Thymus (tissue), 11 donors: ENCODE measurements around the gene GCNT2. TPM values are rescaled to one million over a fixed set of nuclear protein-coding genes. Genes with fewer than 3 reads are reported as not detected.
"Not testable (repeated sequence)": the region's sequence is repeated elsewhere in the genome, so short reads cannot be mapped to it uniquely, and the experiment has no call there.

Source experiments
- DNase-seq, 9 donors: peaks; one replicate each; pipeline ENCODE4 v3.0.0-alpha.2; 2013; ENCODE audit warnings: low spot score in 9 of 9, low read depth in 6 of 9, missing footprints in 1 of 9
- H3K27ac ChIP-seq, 2 donors: one replicate each; pipeline ENCODE4 v1.5.1; 2013; ENCODE audit warnings: control low read depth in 1 of 2, low read depth in 1 of 2, low read length in 1 of 2, mild to moderate bottlenecking in 1 of 2, moderate library complexity in 1 of 2
- H3K27me3 ChIP-seq, 2 donors: one replicate each; pipeline ENCODE4 v1.5.1; 2013; ENCODE audit warnings: low read length in 1 of 2; ENCODE audit not compliant: control insufficient read depth in 2 of 2, insufficient read depth in 1 of 2
- H3K36me3 ChIP-seq, 2 donors: one replicate each; pipeline ENCODE4 v1.5.1; 2013; ENCODE audit warnings: low read length in 1 of 2, mild to moderate bottlenecking in 1 of 2, moderate library complexity in 1 of 2; ENCODE audit not compliant: control insufficient read depth in 2 of 2, insufficient read depth in 2 of 2
- H3K4me1 ChIP-seq, 2 donors: one replicate each; pipeline ENCODE4 v1.5.1; 2013; ENCODE audit warnings: low read length in 2 of 2; ENCODE audit not compliant: control insufficient read depth in 2 of 2, insufficient read depth in 2 of 2
- H3K4me3 ChIP-seq, 2 donors: one replicate each; pipeline ENCODE4 v1.5.1; 2013; ENCODE audit warnings: low read length in 2 of 2, control low read depth in 1 of 2, mild to moderate bottlenecking in 1 of 2
- H3K9me3 ChIP-seq, 2 donors: one replicate each; pipeline ENCODE4 v1.5.1; 2013; ENCODE audit warnings: low read length in 1 of 2, mild to moderate bottlenecking in 1 of 2; ENCODE audit not compliant: control insufficient read depth in 2 of 2, insufficient read depth in 1 of 2
- WGBS: extraction: QIAGEN DNeasy Blood & Tissue Kit; methylation state at CpG from one replicate; pipeline ENCODE4 v1.1.7; 2013; 5-methylcytosine and 5-hydroxymethylcytosine counted together
- polyA plus RNA-seq: library from polyadenylated mRNA; stranded (reverse); fragments of 200-250 nt; gene quantifications from one replicate; pipeline ENCODE4 v1.2.3, GENCODE V29; 2013
- total RNA-seq: library from RNA; stranded (reverse); fragments of 120-200 nt; gene quantifications from one replicate; pipeline ENCODE4 v1.2.4, GENCODE V29; 2013
- donor health status: healthy.

Gene GCNT2
- total and polyA plus RNA-seq, 2 donors, result 1.6 to 1.8 TPM

- H3K4me3 ChIP-seq, result no peak overlapping the region
- no peaks in the 10 kb centered on the region for H3K36me3 ChIP-seq
- no peaks in the 10 kb centered on the region for H3K4me1 ChIP-seq
- no peak overlapping the region for H3K27ac ChIP-seq
- DNase-seq, result peak in 4 of 9 donors; percentile 13 to 43 (median 24)
- WGBS, result 53% methylated on average over 17 of the region's 17 CpGs
- no peaks in the 10 kb centered on the region for H3K9me3 ChIP-seq
- no peaks in the 10 kb centered on the region for H3K27me3 ChIP-seq
Observed at GRCh38 chr6:10510592-10511367, 10.4 kb upstream of the GCNT2 start.

DNA sequence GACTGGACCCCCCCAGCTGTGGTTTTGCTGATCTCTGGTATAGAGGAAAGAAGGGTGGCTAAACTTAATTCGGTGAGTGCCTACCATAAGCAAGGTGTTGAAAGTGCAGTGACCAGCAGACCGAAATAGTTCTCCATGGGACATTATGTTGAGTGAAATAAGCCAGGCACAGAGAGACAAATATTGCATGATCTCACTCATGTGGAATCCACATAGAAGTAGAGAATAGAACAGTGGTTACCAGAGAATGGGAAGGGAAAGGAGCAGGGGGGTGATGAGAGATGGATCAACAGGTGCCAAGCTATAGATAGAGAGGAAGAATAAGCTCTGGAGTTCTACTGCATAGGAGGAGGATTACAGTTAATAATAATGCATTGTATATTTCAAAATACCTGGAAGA is 9.7 kb upstream of the GCNT2 start:
- Histone ChIP-seq H3K9me3 (no peaks in the 10 kb centered on the region), H3K27ac (no peak overlapping the region), H3K36me3 (no peaks in the 10 kb centered on the region), H3K4me1 (no peaks in the 10 kb centered on the region), H3K4me3 (no peak overlapping the region), H3K27me3 (no peaks in the 10 kb centered on the region)
- no peak for DNase-seq
- 91% methylated on average over 2 of the region's 2 CpGs for WGBS

DNA sequence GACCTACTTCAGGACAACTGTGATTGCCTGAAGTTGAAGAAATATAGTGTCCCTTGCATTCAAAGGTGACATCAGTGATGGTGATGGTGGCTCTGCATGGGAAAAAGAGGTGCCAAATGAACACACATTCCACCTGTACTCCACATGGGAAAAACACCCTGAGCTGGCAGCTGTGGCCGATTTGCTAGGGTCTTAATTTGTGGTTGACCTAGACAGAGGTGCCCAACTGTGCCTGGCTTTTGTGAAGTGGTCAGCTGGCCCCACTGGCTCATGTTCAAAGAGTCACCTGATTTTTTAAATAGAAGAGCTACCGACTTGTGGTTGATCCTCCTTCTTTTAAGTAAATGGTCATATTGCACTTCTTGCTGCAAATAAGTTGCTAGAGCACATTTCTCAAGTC is 7.6 kb upstream of the GCNT2 start:
- H3K9me3 ChIP-seq, result no peaks in the 10 kb centered on the region
- H3K4me3 ChIP-seq, result no peak overlapping the region
- H3K27me3 ChIP-seq, result no peaks in the 10 kb centered on the region
- no peak for DNase-seq
- H3K4me1 ChIP-seq, result no peaks in the 10 kb centered on the region
- H3K27ac ChIP-seq, result no peak overlapping the region
- H3K36me3 ChIP-seq, result no peaks in the 10 kb centered on the region
- WGBS, result 89% methylated on average over 2 of the region's 2 CpGs

DNA sequence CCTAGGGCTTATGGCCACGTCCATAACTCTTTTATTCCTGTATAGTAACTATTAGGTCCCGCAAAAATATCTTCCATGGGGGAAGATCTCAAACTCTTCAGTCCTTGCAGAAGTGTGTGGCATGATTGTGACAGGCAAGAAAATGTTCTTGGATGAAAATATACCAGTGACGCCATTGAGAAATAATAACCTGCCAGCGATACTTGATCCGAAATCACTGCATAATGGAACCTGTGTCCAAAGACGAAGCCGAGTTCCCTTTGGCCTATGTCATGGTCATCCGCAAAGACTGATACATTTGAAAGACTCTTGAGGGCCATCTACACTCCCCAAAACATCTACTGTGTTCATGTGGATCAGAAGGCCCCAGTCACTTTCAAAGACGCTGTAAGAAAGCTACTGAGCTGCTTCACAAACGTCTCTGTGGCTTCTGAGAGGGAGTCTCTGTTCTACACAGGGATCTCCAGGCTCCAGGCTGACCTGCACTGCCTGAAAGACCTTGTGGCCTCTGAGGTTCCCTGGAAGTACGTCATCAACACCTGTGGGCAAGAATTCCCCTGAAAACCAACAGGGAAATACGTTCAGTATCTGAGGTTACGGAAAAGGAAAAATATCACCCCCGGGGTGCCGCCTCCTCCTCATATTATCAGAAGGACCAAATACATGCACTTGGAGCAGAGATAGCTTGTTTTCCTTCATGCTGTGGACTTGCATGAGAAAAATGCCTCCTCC is 6.9 kb upstream of the GCNT2 start:
- H3K4me1 ChIP-seq, result no peaks in the 10 kb centered on the region
- no peak for DNase-seq
- H3K36me3 ChIP-seq, result no peaks in the 10 kb centered on the region
- H3K27ac ChIP-seq, result no peak overlapping the region
- H3K9me3 ChIP-seq, result no peaks in the 10 kb centered on the region
- no peak overlapping the region for H3K4me3 ChIP-seq
- H3K27me3 ChIP-seq, result no peaks in the 10 kb centered on the region
- whole genome bisulfite sequencing, result 86% methylated on average over 15 of the region's 15 CpGs

DNA sequence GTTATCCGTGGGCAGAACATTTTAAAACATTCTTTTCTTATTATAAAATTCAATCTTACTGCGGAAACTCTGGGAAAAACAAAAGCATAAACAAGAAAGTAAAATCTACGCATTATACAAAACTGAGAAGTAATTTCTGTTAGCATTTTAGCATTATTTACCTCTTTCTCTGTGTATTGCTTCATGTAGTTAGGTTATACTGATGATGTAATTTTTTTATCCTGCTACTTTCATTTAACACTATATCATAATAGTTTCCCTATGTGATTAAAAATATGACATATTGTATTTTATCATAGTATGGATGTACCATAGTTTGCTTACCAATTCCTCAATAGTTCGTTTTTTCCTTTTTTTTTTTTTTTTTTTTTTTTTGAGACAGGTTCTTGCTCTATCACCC is 4.2 kb upstream of the GCNT2 start:
- H3K27me3 ChIP-seq, result no peaks in the 10 kb centered on the region
- H3K4me1 ChIP-seq, result peaks cover 0 to 7% of the 10 kb centered on the region in 2 donors
- no peak overlapping the region for H3K27ac ChIP-seq
- H3K9me3 ChIP-seq, result no peaks in the 10 kb centered on the region
- DNase-seq, result no peak
- no peak overlapping the region for H3K4me3 ChIP-seq
- WGBS, result over 99% methylated on average over 4 of the region's 4 CpGs
- H3K36me3 ChIP-seq, result no peaks in the 10 kb centered on the region

- no peak for DNase-seq
- Histone ChIP-seq H3K27ac (no peak overlapping the region), H3K4me3 (no peak overlapping the region), H3K4me1 (peaks cover 0 to 7% of the 10 kb centered on the region in 2 donors), H3K27me3 (no peaks in the 10 kb centered on the region), H3K36me3 (no peaks in the 10 kb centered on the region), H3K9me3 (no peaks in the 10 kb centered on the region)
- WGBS, result 48% methylated on average over 7 of the region's 7 CpGs
Observed at GRCh38 chr6:10518557-10519407, 2.4 kb upstream of the GCNT2 start.

DNA sequence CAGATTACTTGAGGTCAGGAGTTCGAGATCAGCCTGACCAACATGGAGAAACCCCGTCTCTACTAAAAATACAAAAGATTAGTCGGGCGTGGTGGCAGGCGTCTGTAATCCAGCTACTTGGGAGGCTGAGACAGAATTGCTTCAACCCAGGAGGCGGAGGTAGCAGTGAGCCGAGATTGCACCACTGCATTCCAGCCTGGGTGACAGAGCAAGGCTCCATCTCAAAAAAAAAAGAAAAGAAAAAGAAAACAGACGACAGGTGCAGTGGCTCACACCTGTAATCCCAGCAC is 1.8 kb upstream of the GCNT2 start:
- H3K4me1 ChIP-seq, H3K27me3 ChIP-seq, H3K9me3 ChIP-seq, DNase-seq, H3K27ac ChIP-seq, H3K36me3 ChIP-seq, H3K4me3 ChIP-seq: not testable (repeated sequence)
- 85% methylated on average over 8 of the region's 8 CpGs for WGBS

DNA sequence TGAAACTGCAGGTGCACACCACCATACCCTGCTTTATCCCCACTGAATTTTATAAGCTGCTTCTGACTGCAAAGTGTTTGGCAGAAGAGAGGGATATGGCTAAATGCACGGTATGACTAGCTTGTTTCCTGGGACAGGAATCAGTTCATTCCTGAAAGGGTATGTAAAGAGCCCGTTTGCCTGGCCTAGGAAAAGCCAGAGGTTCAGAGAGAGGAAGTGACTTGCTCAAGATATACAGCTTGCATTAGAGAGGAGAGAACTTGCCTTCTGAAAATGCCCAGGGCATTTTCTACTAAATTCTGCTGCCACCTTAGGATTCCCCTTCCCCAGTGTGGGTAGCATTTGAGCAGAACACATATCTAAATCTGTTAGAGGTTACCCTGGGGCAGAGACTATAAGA is 683 bp upstream of the GCNT2 start:
- Histone ChIP-seq H3K4me3 (no peak overlapping the region), H3K27ac (peak overlapping the region; percentile 25 to 32)

More for the DNA sequence above, 683 bp upstream of the GCNT2 start:
- Histone ChIP-seq H3K36me3 (no peaks in the 10 kb centered on the region), H3K4me1 (peaks cover 0 to 7% of the 10 kb centered on the region in 2 donors), H3K9me3 (no peaks in the 10 kb centered on the region), H3K27me3 (no peaks in the 10 kb centered on the region)
- DNase-seq, result no peak
- 60% methylated on average over 2 of the region's 2 CpGs for WGBS
